ENCODE data around the gene CRYGD.

CRYGD gene

GRCh38 chr2:208150094-208150493 lies 25.8 kb upstream of the CRYGD start:
- DNase-seq (ENCODE audit: low spot score) = no peak

GRCh38 chr2:208148803-208149202 lies 24.5 kb upstream of the CRYGD start:
- DNase-seq (ENCODE audit: low spot score) = no peak
- TF ChIP-seq CTCF (IDR thresholded peaks at IDR 0.05; ENCODE audit: extremely low read depth, missing control alignments) = no peak

More at GRCh38 chr2:208150094-208150493, 25.8 kb upstream of the CRYGD start:
- TF ChIP-seq CTCF (IDR thresholded peaks at IDR 0.05; ENCODE audit: extremely low read depth, missing control alignments) = no peak

- no peak for TF ChIP-seq CTCF (IDR thresholded peaks at IDR 0.05; ENCODE audit: extremely low read depth, missing control alignments)
- DNase-seq (ENCODE audit: low spot score) = no peak
Measured at GRCh38 chr2:208147759-208148158, 23.4 kb upstream of the CRYGD start.

- no peak for TF ChIP-seq CTCF (IDR thresholded peaks at IDR 0.05; ENCODE audit: extremely low read depth, missing control alignments)
- no peak for DNase-seq (ENCODE audit: low spot score)
Measured at GRCh38 chr2:208147008-208147407, 22.7 kb upstream of the CRYGD start.

- no peak for TF ChIP-seq CTCF (IDR thresholded peaks at IDR 0.05; ENCODE audit: extremely low read depth, missing control alignments)
- DNase-seq (ENCODE audit: low spot score) = no peak
Measured at GRCh38 chr2:208146006-208146405, 21.7 kb upstream of the CRYGD start, which contains the start of gene CRYGB. Gene CRYGB (minus strand): TSS chr2:208146158. CDS start chr2:208146120, 38 bp downstream.

- no peak for DNase-seq (ENCODE audit: low spot score)
- TF ChIP-seq CTCF (IDR thresholded peaks at IDR 0.05; ENCODE audit: extremely low read depth, missing control alignments) = no peak
Measured at GRCh38 chr2:208142925-208143799, 18.8 kb upstream of the CRYGD start.

- DNase-seq (ENCODE audit: low spot score) = no peak
- TF ChIP-seq CTCF (IDR thresholded peaks at IDR 0.05; ENCODE audit: extremely low read depth, missing control alignments) = no peak
Measured at GRCh38 chr2:208142240-208142924, 18.1 kb upstream of the CRYGD start.
